Endothelial cell of umbilical vein (primary cell): ENCODE data around the gene LCE1B. TPM values are rescaled to one million over a fixed set of nuclear protein-coding genes. Genes with fewer than 3 reads are reported as not detected.

Source experiments
- BruUV-seq: library from RNA; stranded (reverse); fragments of 400-500 nt; replicated peaks from 2 replicates; lab custom pipeline; 2021; lab: Mats Ljungman, UMichigan
- CTCF ChIA-PET: fragments of 300-600, 350-600 bp; sonication (Branson Sonifier 250); formaldehyde crosslinking; loops from one replicate; lab custom pipeline; 2021; ENCODE audit warnings: antibody characterized with exemption, inconsistent platforms; lab: Charles Lee
- POLR2A ChIA-PET: fragments of 300-600, 350-600 bp; sonication (Branson Sonifier 250); formaldehyde crosslinking; loops from one replicate; lab custom pipeline; 2021; ENCODE audit warnings: antibody characterized with exemption, inconsistent platforms; lab: Charles Lee
- DNase-seq: peaks from one replicate; pipeline ENCODE4 v3.0.0-alpha.2; 2011; ENCODE audit warnings: low read depth, low spot score
- FAIRE-seq: peaks from 2 replicates; lab custom pipeline; 2011; peaks lifted over from hg19 to GRCh38; lab: Jason Lieb, UNC
- H2AFZ ChIP-seq: 2 replicates; pipeline ENCODE4 v1.6.0; 2012; ENCODE audit warnings: low read depth, low read length, control low read depth, inconsistent platforms
- H3K27ac ChIP-seq: 2 replicates; pipeline ENCODE4 v1.5.1; 2011; ENCODE audit warnings: low read depth, mild to moderate bottlenecking, control low read depth, low read length, moderate library complexity; ENCODE audit not compliant: insufficient read depth
- H3K27me3 ChIP-seq, 2 experiments: 2 replicates each; pipeline versions ENCODE4 v1.6.0 to v1.6.1; 2011; ENCODE audit warnings: low read length in 2 of 2, mixed read lengths in 1 of 2; ENCODE audit not compliant: control insufficient read depth in 2 of 2, insufficient read depth in 2 of 2
- H3K36me3 ChIP-seq, 2 experiments: 2 replicates in 1 of 2; 3 replicates in 1 of 2; pipeline ENCODE4 v1.5.1; 2011; ENCODE audit warnings: low read length in 2 of 2, mild to moderate bottlenecking in 1 of 2, moderate library complexity in 1 of 2; ENCODE audit not compliant: control insufficient read depth in 2 of 2, insufficient read depth in 2 of 2; ENCODE audit errors: extremely low read depth in 1 of 2
- H3K4me1 ChIP-seq: 3 replicates; pipeline ENCODE4 v1.5.1; 2011; ENCODE audit warnings: mild to moderate bottlenecking, low read length; ENCODE audit not compliant: control insufficient read depth, insufficient read depth; ENCODE audit errors: extremely low read depth
- H3K4me2 ChIP-seq: 2 replicates; pipeline ENCODE4 v1.6.1; 2011; ENCODE audit warnings: low read length, control low read depth, mixed read lengths; ENCODE audit not compliant: insufficient read depth
- H3K4me3 ChIP-seq, 3 experiments: fragments of 200-600 bp in 1 of 3; sonication (generic), shearing (Covaris generic) in 1 of 3; replicated peaks in 1 of 3; 2 replicates each; pipeline ENCODE4 v1.5.1; 2011 to 2016; ENCODE audit warnings: control low read depth in 3 of 3, low read length in 3 of 3, mild to moderate bottlenecking in 2 of 3, inconsistent platforms in 1 of 3, low read depth in 1 of 3, moderate library complexity in 1 of 3; ENCODE audit not compliant: insufficient read depth in 1 of 3
- H3K79me2 ChIP-seq: 2 replicates; pipeline ENCODE4 v1.6.0; 2012; ENCODE audit warnings: low read length, inconsistent platforms; ENCODE audit not compliant: control insufficient read depth, insufficient read depth
- H3K9ac ChIP-seq: replicated peaks from 2 replicates; pipeline ENCODE3; 2011; ENCODE audit warnings: low read length, control low read depth; ENCODE audit not compliant: insufficient read depth; ENCODE audit errors: extremely low read depth
- H3K9me1 ChIP-seq: replicated peaks from 3 replicates; pipeline ENCODE4 v1.6.0; 2011; ENCODE audit warnings: mild to moderate bottlenecking, low read length; ENCODE audit not compliant: control insufficient read depth, insufficient read depth; ENCODE audit errors: extremely low read depth
- H3K9me3 ChIP-seq: replicated peaks from 2 replicates; pipeline ENCODE4 v1.5.1; 2012; ENCODE audit warnings: low read length, inconsistent platforms; ENCODE audit not compliant: control insufficient read depth, insufficient read depth
- H4K20me1 ChIP-seq: replicated peaks from 2 replicates; pipeline ENCODE3; 2011; ENCODE audit warnings: mild to moderate bottlenecking, low read length; ENCODE audit not compliant: control insufficient read depth, insufficient read depth; ENCODE audit errors: extremely low read depth
- EZH2 ChIP-seq: IDR thresholded peaks from 2 replicates; pipeline ENCODE4 v1.6.1; 2012; ENCODE audit warnings: borderline replicate concordance, low read depth, mild to moderate bottlenecking, moderate library complexity, low read length, inconsistent platforms; ENCODE audit not compliant: severe bottlenecking
- FOS ChIP-seq: IDR thresholded peaks from 2 replicates; pipeline ENCODE4 v1.6.1; 2011; ENCODE audit warnings: mild to moderate bottlenecking, low read length, moderate library complexity, borderline replicate concordance; ENCODE audit not compliant: insufficient read depth
- GATA2 ChIP-seq: IDR thresholded peaks from 2 replicates; pipeline ENCODE4 v1.7.0; 2011; ENCODE audit warnings: low read depth, mild to moderate bottlenecking, moderate library complexity, mixed read lengths, low read length; ENCODE audit not compliant: insufficient read length, insufficient read depth
- JUN ChIP-seq: IDR thresholded peaks from 2 replicates; pipeline ENCODE4 v1.6.1; 2011; ENCODE audit warnings: borderline replicate concordance, low read depth; ENCODE audit not compliant: insufficient read length, insufficient read depth
- MAX ChIP-seq: IDR thresholded peaks from 2 replicates; pipeline ENCODE4 v1.6.1; 2011; ENCODE audit not compliant: insufficient read depth, insufficient read length
- MYC ChIP-seq: IDR thresholded peaks from one replicate; pipeline ENCODE4 v1.6.1; 2011; ENCODE audit warnings: mild to moderate bottlenecking, low read depth, low read length
- POLR2A ChIP-seq: IDR thresholded peaks from 2 replicates; pipeline ENCODE4 v1.6.1; 2012; ENCODE audit warnings: low read depth, mild to moderate bottlenecking, control low read depth, low read length
- POLR2AphosphoS5 ChIP-seq: IDR thresholded peaks from 2 replicates; pipeline ENCODE4 v1.6.1; 2012; ENCODE audit warnings: low read depth, mild to moderate bottlenecking, control low read depth, low read length, moderate library complexity; ENCODE audit not compliant: insufficient read depth
- dilution Hi-C: fragments of 300-500 bp; cut with MboI; formaldehyde crosslinking; loops from one replicate; pipeline ENCODE4 v1.15.0; 2019; ENCODE audit warnings: low sequenced_read_pairs; ENCODE audit not compliant: extremely low pct_ligation_motif_present
- intact Hi-C: fragments of 100-400 bp; cut with micrococcal nuclease; formaldehyde crosslinking; loops from one replicate; pipeline ENCODE4 v1.10.0; 2022
- polyA plus RNA-seq, 4 experiments: library from polyadenylated mRNA; depleted of rRNA in 3 of 4; stranded (reverse) in 3 of 4; unstranded in 1 of 4; fragments of >200 nt; gene quantifications; 2 replicates each; pipeline versions ENCODE4 v1.2.1 to v1.2.3, GENCODE V29; 2011 to 2012; ENCODE audit warnings: missing spikeins in 1 of 4
- total RNA-seq: library from RNA; stranded (reverse); gene quantifications from 2 replicates; pipeline ENCODE4 v1.2.3, GENCODE V29; 2021
- TF ChIP-seq, protein P1 (sequence below), 2 donors: IDR thresholded peaks; 1 replicate in 1 of 2; 2 replicates in 1 of 2; pipeline ENCODE4 v1.5.1; 2011; ENCODE audit warnings: low read length in 2 of 2, mild to moderate bottlenecking in 2 of 2, moderate library complexity in 2 of 2, control low read depth in 1 of 2, inconsistent platforms in 1 of 2, low read depth in 1 of 2; ENCODE audit not compliant: insufficient read depth in 1 of 2; ENCODE audit errors: extremely low read depth in 1 of 2

Gene LCE1B
- total and polyA plus RNA-seq, 2 donors (not counting 3 experiments of a cell fraction or from before 2014, with no cell fraction given): not detected

GRCh38 chr1:152795686-152796085 lies 16.1 kb upstream of the LCE1B start:
- H3K4me3 ChIP-seq: no peak overlapping the region
- DNase-seq (no peak), FAIRE-seq (no peak)
- H3K4me2 ChIP-seq: no peak overlapping the region
- no peaks in the 10 kb centered on the region for H3K27me3 ChIP-seq
- H3K9me1 ChIP-seq: no peaks in the 10 kb centered on the region
- no peaks in the 10 kb centered on the region for H4K20me1 ChIP-seq
- POLR2A ChIA-PET: no interaction called here
- H3K9me3 ChIP-seq: no peaks in the 10 kb centered on the region
- BruUV-seq: no TSS peak
- H3K36me3 ChIP-seq: no peaks in the 10 kb centered on the region
- H3K27ac ChIP-seq: no peak overlapping the region
- no peaks in the 10 kb centered on the region for H3K79me2 ChIP-seq
- dilution Hi-C loops: no loop called here
- H3K4me1 ChIP-seq: no peaks in the 10 kb centered on the region
- CTCF ChIA-PET: no interaction called here
- H3K9ac ChIP-seq: no peak overlapping the region
- H2AFZ ChIP-seq: no peak overlapping the region
- intact Hi-C loops: no loop called here
- TF ChIP-seq GATA2 (no peak), MAX (no peak), POLR2A (no peak), MYC (no peak), FOS (no peak), JUN (no peak), POLR2AphosphoS5 (no peak)

- Histone ChIP-seq H3K27ac (no peak within 1 kb of the TSS), H2AFZ (no peak within 1 kb of the TSS), H4K20me1 (no peaks in the 10 kb centered on the region), H3K36me3 (no peaks in the 10 kb centered on the region), H3K27me3 (no peaks in the 10 kb centered on the region), H3K4me3 (no peak within 1 kb of the TSS), H3K9me3 (no peaks in the 10 kb centered on the region), H3K9me1 (no peaks in the 10 kb centered on the region), H3K79me2 (no peaks in the 10 kb centered on the region), H3K4me2 (no peak within 1 kb of the TSS), H3K9ac (no peak within 1 kb of the TSS), H3K4me1 (no peaks in the 10 kb centered on the region)
- TF ChIP-seq EZH2: no peak
- TF ChIP-seq GATA2: no peak
- TF ChIP-seq JUN: no peak
- no peak for TF ChIP-seq MYC
- TF ChIP-seq, protein P1, sequence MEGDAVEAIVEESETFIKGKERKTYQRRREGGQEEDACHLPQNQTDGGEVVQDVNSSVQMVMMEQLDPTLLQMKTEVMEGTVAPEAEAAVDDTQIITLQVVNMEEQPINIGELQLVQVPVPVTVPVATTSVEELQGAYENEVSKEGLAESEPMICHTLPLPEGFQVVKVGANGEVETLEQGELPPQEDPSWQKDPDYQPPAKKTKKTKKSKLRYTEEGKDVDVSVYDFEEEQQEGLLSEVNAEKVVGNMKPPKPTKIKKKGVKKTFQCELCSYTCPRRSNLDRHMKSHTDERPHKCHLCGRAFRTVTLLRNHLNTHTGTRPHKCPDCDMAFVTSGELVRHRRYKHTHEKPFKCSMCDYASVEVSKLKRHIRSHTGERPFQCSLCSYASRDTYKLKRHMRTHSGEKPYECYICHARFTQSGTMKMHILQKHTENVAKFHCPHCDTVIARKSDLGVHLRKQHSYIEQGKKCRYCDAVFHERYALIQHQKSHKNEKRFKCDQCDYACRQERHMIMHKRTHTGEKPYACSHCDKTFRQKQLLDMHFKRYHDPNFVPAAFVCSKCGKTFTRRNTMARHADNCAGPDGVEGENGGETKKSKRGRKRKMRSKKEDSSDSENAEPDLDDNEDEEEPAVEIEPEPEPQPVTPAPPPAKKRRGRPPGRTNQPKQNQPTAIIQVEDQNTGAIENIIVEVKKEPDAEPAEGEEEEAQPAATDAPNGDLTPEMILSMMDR (IDR thresholded peaks at IDR 0.05; ENCODE audit: extremely low read depth in 1 of 2, insufficient read depth in 1 of 2, low read depth in 1 of 2, low read length in 2 of 2): no peak
- no peak for TF ChIP-seq POLR2AphosphoS5
- no peak for TF ChIP-seq MAX
- TF ChIP-seq POLR2A: no peak
- TF ChIP-seq FOS: no peak
- BruUV-seq: no TSS peak
- no peak for FAIRE-seq
- DNase-seq: no peak
- ChIA-PET CTCF (no interaction called here), POLR2A (no interaction called here)
- dilution Hi-C loops (no loop called here), intact Hi-C loops (no loop called here)
These were observed 15.3 kb upstream of the LCE1B start, which contains the start of gene LCE1D for GRCh38 chr1:152796421-152796820. Gene LCE1D, plus strand, starts transcription at chr1:152796721. Its CDS starts 1,074 bp downstream, at chr1:152797795.
